ENCODE measurements around the gene PLCB1.
"Not testable (repeated sequence)": the region's sequence is repeated elsewhere in the genome, so short reads cannot be mapped to it uniquely, and the experiment has no call there.

PLCB1 gene

GRCh38 chr20:8373579-8373978 is 241.5 kb downstream of the PLCB1 start:
- DNase-seq = no peak

- DNase-seq = no peak
Measured at GRCh38 chr20:8375898-8376297, 243.8 kb downstream of the PLCB1 start.

DNA sequence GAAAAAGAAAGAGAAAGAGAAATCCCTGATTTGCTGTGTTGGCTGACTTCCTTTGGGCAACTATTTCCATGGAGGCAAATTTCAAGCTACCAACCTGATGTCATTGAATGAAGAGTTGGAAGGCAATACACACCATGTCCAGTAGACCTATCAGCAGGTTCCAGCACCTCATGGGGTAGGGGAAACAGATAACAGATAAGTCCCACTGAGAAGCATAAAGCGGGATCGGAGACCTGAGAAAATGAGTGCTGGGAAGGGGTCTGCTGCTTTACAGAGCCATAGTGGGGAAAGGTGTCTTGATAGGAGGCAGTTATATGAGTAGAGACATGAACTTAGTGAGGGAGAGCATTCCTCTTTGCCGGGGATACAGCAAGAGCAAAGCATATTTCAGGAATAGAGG is 244.9 kb downstream of the PLCB1 start:
- no peak for DNase-seq

- not testable (repeated sequence) for DNase-seq
Measured at GRCh38 chr20:8379125-8379524, 247.1 kb downstream of the PLCB1 start.

GRCh38 chr20:8385247-8385646 is 253.2 kb downstream of the PLCB1 start:
- peak; percentile 84 for DNase-seq

DNA sequence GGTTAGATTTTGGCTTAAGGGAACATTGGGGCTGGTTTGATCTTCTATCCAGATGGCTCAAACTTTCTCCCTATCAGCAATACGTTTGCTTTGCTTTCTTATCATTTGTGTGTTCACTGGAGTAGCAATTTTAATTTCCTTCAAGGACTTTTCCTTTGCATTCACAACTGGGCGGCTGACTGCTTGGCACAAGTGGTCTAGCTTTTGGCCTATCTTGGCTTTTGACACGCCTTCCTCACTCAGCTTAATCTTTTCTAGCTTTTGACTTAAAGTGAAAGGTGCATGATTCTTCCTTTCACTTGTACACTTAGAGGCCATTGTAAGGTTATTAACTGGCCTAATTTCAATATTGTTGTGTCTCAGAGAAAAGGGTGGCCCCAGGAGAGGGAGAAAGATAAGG is 254.9 kb downstream of the PLCB1 start:
- no peak for DNase-seq

GRCh38 chr20:8388141-8388540 is 256.1 kb downstream of the PLCB1 start:
- no peak for DNase-seq

- no peak for DNase-seq
Measured at GRCh38 chr20:8388707-8389106, 256.6 kb downstream of the PLCB1 start.

DNA sequence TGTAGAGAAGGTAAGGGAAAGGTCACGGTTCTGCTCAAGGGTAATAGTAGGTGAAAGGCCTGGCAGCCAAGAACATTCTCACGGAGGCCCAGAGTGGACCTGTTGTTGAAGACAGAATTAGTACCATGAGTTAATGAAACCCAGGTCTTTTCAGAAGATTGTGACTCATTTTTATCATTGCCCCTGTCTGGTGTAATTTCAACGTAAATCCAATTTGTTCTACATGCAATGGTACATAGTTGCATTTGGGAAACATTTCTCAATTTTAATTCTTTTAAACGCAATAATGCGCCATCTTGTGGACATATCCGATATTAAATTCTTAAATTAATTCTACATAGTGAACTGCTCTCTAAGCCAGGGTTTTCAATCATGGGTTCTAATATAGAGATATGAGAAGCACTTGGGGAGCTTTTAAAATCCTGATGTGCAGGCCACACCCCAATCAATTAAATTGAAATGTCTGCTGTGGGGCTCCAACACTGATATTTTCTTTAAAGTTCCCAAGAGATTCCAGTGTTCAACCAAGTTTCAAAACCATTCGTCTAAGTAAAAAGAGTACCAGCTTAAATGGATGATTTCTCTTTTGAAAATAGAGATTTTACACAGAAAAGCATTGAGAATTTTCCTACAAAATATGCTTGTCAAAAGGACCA is 257.4 kb downstream of the PLCB1 start:
- DNase-seq = peak; percentile 32

GRCh38 chr20:8390037-8390433 is 258.0 kb downstream of the PLCB1 start:
- no peak for DNase-seq

DNA sequence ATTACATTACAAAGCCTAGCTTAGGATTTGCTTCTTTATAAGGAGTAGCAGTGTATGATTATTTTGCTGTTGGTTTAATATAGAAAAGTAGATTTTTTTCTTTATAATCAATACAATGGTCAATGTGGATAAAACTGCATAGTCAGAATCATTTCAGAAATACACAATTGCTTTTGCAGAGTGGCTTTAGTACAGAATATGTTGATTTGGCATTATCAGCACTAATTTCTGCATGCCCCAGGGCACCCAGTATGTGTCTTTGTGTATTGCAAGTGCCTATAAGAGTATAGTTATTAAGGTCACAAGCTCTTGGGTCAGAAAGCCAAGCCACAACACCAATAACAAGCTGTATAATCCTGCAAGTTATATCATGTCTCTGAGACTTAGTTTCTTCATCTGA is 258.4 kb downstream of the PLCB1 start:
- DNase-seq = no peak

DNA sequence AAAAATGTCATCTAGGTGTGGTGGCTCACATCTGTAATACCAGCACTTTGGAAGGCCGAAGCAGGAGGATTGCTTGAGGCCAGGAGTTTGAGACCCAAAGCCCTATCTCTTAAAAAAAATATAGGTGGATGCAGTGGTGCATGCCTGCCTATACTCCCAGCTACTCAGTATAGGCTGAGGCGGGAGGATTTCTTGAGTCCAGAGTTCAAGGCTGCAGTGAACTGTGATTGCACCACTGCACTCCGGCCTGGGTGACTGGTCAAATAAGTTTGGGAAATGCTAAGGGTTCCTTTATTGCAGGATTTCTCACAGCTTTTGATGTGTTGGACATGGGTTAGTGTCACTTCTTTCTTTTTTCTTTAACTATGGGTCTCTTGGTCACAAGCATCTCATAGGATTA is 261.3 kb downstream of the PLCB1 start:
- no peak for DNase-seq

GRCh38 chr20:8394308-8394945 is 262.4 kb downstream of the PLCB1 start:
- no peak for DNase-seq

DNA sequence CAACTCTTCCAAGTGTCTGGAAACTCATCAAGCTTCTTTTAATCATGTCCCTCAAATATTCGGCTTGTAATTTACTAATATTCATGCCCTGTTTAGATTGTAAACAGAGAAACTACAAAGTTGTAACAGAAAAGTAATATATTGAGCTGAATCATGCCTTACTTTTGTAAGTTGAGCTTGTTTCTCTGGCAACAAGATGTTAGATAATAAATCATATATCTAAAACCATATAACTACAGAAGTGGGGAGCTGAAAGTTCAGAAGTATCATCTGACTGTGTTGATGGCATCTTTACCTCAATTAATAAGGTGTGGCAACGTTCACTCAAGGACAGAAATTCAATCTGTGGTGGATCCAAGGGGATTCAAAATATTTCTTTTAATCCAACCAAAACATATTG is 263.9 kb downstream of the PLCB1 start:
- no peak for DNase-seq

- no peak for DNase-seq
Measured at GRCh38 chr20:8398263-8399051, 266.4 kb downstream of the PLCB1 start.

GRCh38 chr20:8399947-8400346 is 267.9 kb downstream of the PLCB1 start:
- DNase-seq = no peak

DNA sequence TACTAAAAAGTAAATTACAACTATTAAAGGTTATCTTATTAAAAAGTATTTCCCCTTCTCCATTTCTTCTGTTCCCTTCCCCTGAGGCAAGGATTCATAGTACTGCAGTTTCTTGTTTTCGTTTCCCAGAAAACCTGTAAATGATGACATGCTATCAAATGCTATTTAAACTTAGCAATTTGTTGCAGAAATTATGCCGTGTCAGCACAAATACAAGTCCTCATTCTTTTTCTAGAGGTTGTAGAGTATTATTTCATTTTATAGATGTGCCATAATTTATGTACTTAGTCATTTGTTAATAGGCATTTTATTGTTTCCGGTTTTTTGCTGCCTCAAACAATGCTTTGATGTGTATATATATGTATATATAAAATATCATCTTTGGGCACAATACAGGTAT is 268.4 kb downstream of the PLCB1 start:
- no peak for DNase-seq

DNA sequence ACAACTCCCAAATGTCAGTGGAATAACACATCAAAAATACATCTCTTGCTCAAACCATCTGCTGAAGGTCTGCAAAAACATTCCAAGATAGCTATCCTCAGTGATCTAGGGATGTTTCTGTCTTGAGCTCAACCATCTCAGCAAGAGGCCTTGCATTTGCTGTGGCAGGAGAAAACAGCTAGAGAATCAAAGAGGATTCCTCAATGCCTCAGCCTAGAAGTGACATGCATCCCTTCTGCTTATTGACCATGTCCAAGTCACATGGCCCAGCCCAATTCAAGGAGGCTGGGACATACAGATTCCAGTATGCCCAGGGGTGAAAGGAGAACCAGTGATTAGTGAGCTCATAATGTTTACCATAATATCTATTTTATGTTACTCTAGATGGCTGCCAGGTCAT is 269.5 kb downstream of the PLCB1 start:
- DNase-seq = no peak

GRCh38 chr20:8402798-8403197 is 270.7 kb downstream of the PLCB1 start:
- DNase-seq = no peak

DNA sequence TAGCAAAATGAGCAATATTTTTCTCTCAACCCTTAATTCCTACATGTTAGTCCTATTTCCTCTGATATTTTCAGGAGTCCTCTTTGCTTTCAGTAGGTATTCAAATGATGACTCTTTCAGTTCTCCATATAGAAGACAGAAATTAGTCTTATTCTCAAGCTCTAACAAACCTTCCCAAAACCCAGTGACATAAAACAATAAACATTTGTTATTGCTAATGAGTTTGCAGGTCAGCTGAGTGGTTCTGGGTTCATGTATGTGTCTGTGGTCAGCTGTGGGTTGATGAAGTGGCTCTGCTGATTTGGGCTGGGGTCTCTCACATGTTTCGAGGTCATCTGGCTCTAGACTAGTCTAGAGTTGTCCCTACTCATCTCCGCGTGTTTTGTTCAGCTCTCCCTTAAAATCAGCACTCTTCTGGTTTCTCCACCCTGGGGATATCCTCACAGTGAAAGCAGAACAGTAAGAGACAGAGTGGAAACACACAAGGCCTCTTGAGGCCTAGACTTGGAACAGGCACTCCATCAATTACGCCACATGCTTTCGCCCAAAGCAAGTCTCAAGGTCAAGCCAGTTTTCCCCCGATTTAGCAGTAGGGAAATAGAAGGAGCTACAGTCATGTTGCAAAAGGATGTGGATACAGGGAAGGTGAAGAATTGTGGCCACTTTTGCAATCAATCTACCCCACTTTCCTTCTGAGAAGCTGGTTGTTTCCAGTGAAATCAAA is 273.0 kb downstream of the PLCB1 start:
- no peak for DNase-seq

DNA sequence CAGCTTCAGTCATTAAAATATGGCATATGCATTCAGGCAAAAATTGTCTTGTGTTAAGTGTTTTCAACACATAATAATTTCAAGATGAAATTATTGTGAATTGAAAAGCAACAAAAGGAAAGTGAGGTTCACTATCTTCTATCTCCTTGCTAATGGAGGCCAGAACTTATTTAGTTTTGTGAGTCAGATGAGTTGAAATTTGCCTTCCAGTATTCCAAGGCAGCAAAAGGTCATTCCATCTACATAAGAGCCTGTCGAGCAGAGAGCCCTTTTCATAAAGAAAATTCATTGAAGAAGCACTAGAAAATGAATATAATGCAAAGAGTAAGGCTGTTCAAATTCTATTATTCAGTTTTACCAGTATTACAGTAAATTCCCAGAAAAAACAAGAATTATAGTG is 274.3 kb downstream of the PLCB1 start:
- DNase-seq = no peak

DNA sequence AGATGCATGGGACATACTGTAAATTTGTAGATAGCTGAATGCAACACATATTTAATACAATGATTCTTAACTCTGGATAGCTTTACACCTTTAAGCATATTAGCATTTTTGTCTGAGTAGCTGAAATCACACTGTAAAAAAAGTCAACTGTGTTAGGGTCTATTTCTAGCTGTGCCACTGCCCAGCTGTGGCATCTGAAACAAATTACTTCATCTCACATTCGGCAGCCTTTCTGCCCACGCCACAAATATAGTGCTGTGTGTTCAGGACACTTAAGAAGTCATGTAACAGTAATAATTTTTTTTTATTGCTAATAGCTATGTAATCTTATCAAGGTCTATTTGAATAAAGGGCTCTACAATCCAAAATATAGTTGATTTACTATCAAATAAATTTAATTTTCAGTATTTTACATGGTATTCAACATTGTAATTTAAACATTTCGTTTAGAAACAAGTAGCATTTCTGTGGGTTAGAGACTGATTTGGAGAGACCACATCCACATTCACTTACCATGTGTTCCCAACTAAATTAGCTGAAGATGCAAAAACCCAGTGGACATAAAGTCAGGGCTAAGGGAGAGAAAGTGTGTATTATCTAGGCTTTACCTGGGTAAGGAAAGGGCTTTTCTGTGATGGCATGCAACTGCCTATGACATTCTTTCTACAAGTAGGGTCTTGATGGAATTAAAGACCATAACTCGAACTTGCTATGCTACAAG is 276.7 kb downstream of the PLCB1 start:
- no peak for DNase-seq

- no peak for DNase-seq
Measured at GRCh38 chr20:8413691-8414090, 281.6 kb downstream of the PLCB1 start.
